HEK293 (cell line): Measurements from ENCODE around the gene ICAM5.

Source experiments
- ATF2 ChIP-seq: fragments of 450-650 bp; formaldehyde crosslinking; IDR thresholded peaks from 2 replicates; pipeline ENCODE4 v1.5.1; 2016; ENCODE audit warnings: missing biosample characterization, missing genetic modification characterization, low read depth
- CTCF ChIP-seq: fragments of 450-650 bp; formaldehyde crosslinking; IDR thresholded peaks from 2 replicates; pipeline ENCODE4 v1.5.1; 2016; ENCODE audit warnings: missing biosample characterization, missing genetic modification characterization
- SP2 ChIP-seq: fragments of 450-650 bp; formaldehyde crosslinking; IDR thresholded peaks from 2 replicates; pipeline ENCODE4 v1.5.1; 2016; ENCODE audit warnings: missing biosample characterization, missing genetic modification characterization
- ZBTB21 ChIP-seq: fragments of 450-650 bp; formaldehyde crosslinking; IDR thresholded peaks from 2 replicates; pipeline ENCODE4 v1.5.1; 2017; ENCODE audit warnings: missing biosample characterization, missing genetic modification characterization
- ZBTB49 ChIP-seq: fragments of 450-650 bp; formaldehyde crosslinking; IDR thresholded peaks from 2 replicates; pipeline ENCODE4 v1.5.1; 2016; ENCODE audit warnings: missing biosample characterization, missing genetic modification characterization, low read depth
- ZNF2 ChIP-seq: fragments of 450-650 bp; formaldehyde crosslinking; IDR thresholded peaks from 2 replicates; pipeline ENCODE4 v1.5.1; 2016; ENCODE audit warnings: missing biosample characterization, missing genetic modification characterization
- ZNF239 ChIP-seq: fragments of 450-650 bp; formaldehyde crosslinking; IDR thresholded peaks from 2 replicates; pipeline ENCODE4 v1.5.1; 2016; ENCODE audit warnings: missing biosample characterization, missing genetic modification characterization
- ZNF513 ChIP-seq: fragments of 450-650 bp; IDR thresholded peaks from 2 replicates; pipeline ENCODE4 v1.5.1; 2018; ENCODE audit warnings: missing biosample characterization, missing genetic modification characterization
- ZNF747 ChIP-seq: fragments of 450-650 bp; formaldehyde crosslinking; IDR thresholded peaks from 2 replicates; pipeline ENCODE4 v1.5.1; 2016; ENCODE audit warnings: missing biosample characterization, missing genetic modification characterization
- ZSCAN30 ChIP-seq: fragments of 450-650 bp; IDR thresholded peaks from 2 replicates; pipeline ENCODE4 v1.5.1; 2018; ENCODE audit warnings: missing biosample characterization, mild to moderate bottlenecking, missing genetic modification characterization, moderate library complexity
- ZSCAN5A ChIP-seq: fragments of 450-650 bp; formaldehyde crosslinking; IDR thresholded peaks from 2 replicates; pipeline ENCODE4 v1.5.1; 2016; ENCODE audit warnings: missing biosample characterization, missing genetic modification characterization

GRCh38 chr19:10316229-10317044 is 26.7 kb downstream of the ICAM5 start:
- TF ChIP-seq CTCF (tag by site-specific recombination) (no peak), ATF2 (no peak), SP2 (no peak), ZBTB21 (tag by site-specific recombination) (no peak), ZNF2 (tag by site-specific recombination) (no peak), ZSCAN30 (tag by site-specific recombination) (no peak), ZNF239 (tag by site-specific recombination) (no peak), ZNF747 (tag by site-specific recombination) (no peak), ZNF513 (tag by site-specific recombination) (no peak), ZSCAN5A (no peak), ZBTB49 (tag by site-specific recombination) (no peak)
